HS-5 (cell line): ENCODE measurements around the gene DIDO1.

Experiments used
- DNase-seq: peaks from one replicate; pipeline ENCODE4 v3.0.0-alpha.2; 2012; ENCODE audit warnings: low read depth

Gene DIDO1

GRCh38 chr20:62832212-62832922 lies 93.9 kb downstream of the DIDO1 start:
- no peak for DNase-seq

DNA sequence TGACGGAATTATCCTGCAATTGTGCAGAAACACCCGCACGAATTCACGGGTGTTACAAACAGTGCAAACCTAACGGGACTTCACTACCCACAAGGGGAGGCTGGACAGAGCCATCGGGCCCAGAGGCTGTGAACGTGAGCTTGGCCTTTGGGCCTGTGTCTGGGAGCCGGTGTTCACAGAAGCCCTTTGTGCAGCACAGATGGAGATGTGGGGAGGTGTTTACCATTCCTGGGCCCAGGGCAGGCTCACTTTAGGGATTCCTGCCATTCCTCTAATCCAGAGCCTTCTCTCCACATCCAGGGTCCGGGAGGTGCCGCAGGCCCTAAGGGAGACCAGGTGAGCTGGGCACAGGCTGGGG lies 94.5 kb downstream of the DIDO1 start:
- no peak for DNase-seq

- no peak for DNase-seq
Measured at GRCh38 chr20:62831361-62831788, 94.9 kb downstream of the DIDO1 start.

- no peak for DNase-seq
Measured at GRCh38 chr20:62830821-62831220, 95.5 kb downstream of the DIDO1 start.

DNA sequence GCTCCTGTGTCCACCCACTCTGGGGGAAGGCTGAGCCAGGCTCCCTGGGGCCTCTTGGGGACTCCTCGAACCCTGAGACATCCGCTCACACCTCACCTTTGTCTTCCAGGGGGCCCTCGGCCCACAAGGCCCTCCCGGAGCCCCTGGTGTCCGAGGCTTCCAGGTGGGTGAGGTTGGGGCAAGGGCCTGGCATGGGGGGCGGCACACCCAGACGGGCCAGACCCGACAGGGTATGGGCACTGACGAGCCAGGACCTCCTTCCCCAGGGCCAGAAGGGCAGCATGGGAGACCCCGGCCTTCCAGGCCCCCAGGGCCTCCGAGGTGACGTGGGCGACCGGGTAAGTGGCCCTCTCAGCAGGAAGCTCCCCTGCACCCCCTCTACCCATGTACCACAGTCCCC lies 96.1 kb downstream of the DIDO1 start:
- DNase-seq, result no peak

GRCh38 chr20:62829231-62830230 lies 96.8 kb downstream of the DIDO1 start:
- no peak for DNase-seq

DNA sequence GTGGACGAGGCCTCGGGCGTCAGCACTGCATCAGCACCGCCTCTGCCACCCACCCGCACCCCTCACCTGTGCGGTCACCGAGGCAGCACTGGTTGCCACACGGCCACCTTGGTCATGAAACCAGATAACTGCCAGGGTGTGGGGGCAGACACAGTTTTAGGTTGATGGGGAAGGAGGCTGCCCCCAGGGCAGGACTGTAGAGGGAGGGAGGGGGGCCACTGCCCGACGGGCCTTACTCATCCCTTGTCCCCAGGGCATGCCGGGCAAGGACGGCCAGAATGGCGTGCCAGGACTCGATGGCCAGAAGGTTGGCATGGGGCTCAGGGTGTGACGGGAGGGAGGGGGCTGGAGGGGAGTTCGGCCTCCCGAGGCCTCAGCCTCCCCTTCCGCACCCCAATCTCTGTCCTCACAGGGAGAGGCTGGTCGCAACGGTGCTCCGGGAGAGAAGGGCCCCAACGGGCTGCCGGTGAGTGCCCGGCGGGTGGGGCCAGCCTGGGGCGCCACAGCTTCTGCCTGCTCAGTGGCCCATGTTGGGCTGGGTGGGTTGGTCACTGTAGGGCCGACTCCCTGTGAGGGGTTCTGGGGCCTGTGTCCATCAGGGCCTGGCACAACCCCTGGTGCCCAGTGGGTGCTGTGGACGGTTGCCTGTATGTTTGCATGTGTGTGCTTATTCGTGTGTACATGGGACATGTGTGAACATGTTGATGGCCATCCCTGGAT lies 97.6 kb downstream of the DIDO1 start:
- no peak for DNase-seq

- no peak for DNase-seq
Measured at GRCh38 chr20:62828051-62828450, 98.3 kb downstream of the DIDO1 start.
